Psoas muscle (tissue), 8 donors: ENCODE measurements around the gene RNF167. TPM values are rescaled to one million over a fixed set of nuclear protein-coding genes. Genes with fewer than 3 reads are reported as not detected.

Source experiments
- ATAC-seq, 4 donors: fragments of 200-7000 bp; cut with Tn5 transposase; one replicate each; pipeline ENCODE4 v1.9.1; 2020; ENCODE audit warnings: moderate library complexity in 3 of 4, mild to moderate bottlenecking in 2 of 4
- DNase-seq, 2 donors: peaks; one replicate each; pipeline ENCODE4 v3.0.0-alpha.2; 2020
- H3K27ac ChIP-seq: fragments of 200-600 bp; one replicate; pipeline ENCODE4 v1.8.0; 2022
- H3K27me3 ChIP-seq, 3 donors: fragments of 200-600 bp in 1 of 3; one replicate each; pipeline versions ENCODE4 v1.6.1 to v1.8.0; 2013 to 2022; ENCODE audit warnings: low read length in 2 of 3, mild to moderate bottlenecking in 2 of 3, moderate library complexity in 1 of 3; ENCODE audit not compliant: insufficient read depth in 3 of 3
- H3K36me3 ChIP-seq, 2 donors: fragments of 200-600 bp in 1 of 2; one replicate each; pipeline versions ENCODE4 v1.6.1 to v1.8.0; 2013 to 2022; ENCODE audit warnings: low read depth in 1 of 2, mild to moderate bottlenecking in 1 of 2, moderate library complexity in 1 of 2; ENCODE audit not compliant: insufficient read depth in 1 of 2
- H3K4me1 ChIP-seq: fragments of 200-600 bp; one replicate; pipeline ENCODE4 v1.8.0; 2022
- H3K4me3 ChIP-seq: fragments of 200-600 bp; one replicate; pipeline ENCODE4 v1.8.0; 2022; ENCODE audit warnings: mild to moderate bottlenecking
- H3K9me3 ChIP-seq: fragments of 200-600 bp; one replicate; pipeline ENCODE4 v1.8.0; 2022
- CTCF ChIP-seq: fragments of 200-600 bp; IDR thresholded peaks from one replicate; pipeline ENCODE4 v1.8.0; 2022; ENCODE audit warnings: antibody characterized with exemption
- WGBS, 3 donors: extraction: QIAGEN DNeasy Blood & Tissue Kit; methylation state at CpG; one replicate each; pipeline versions ENCODE4 v1.1.6 to v1.1.7; 2013; 5-methylcytosine and 5-hydroxymethylcytosine counted together
- intact Hi-C, 2 donors: fragments of 100-400 bp; cut with DNase I; formaldehyde crosslinking; loops; one replicate each; pipeline versions ENCODE4 v1.11.0 to v1.14.2; 2022
- polyA plus RNA-seq, 3 donors: library from polyadenylated mRNA; stranded (reverse); fragments of 200-250 nt; gene quantifications; one replicate each; pipeline ENCODE4 v1.2.3, GENCODE V29; 2013
- total RNA-seq, 4 donors: library from RNA; stranded (reverse); fragmentation: NEBNext Ultra II Directional in 2 of 4; extraction: Animal tissue kit (Norgen Biotek cat#: 25700) in 2 of 4; gene quantifications; one replicate each; pipeline versions ENCODE4 v1.2.1 to v1.2.4, GENCODE V29; 2021 to 2023
- donor health status: healthy with polysubstance abuse.
- donor health status: DM: no; HTN: no; CAD: no; lungs with moderate emphysema.
- donor health status: Bipolar disorder and iron deficiency.
- donor health status: healthy.
- donor health status: DM: yes; HTN: yes; CAD: no.
- donor health status: DM: no; HTN: no; CAD: no.
- donor health status: DM: no; HTN: no; CAD: no.
- donor health status: DM: yes; HTN: yes; CAD: no.

The RNF167 gene
- total and polyA plus RNA-seq, 7 donors, result 85.1 to 151 (median 88.1) TPM

- H3K27ac ChIP-seq, result peak overlapping the region; percentile 96
- no peaks in the 10 kb centered on the region for H3K9me3 ChIP-seq
- peaks cover 36% of the 10 kb centered on the region for H3K4me1 ChIP-seq
- no peak for ATAC-seq
- intact Hi-C loops, result no loop called here
- 19 to 27% (median 20%) methylated on average over 16 of the region's 16 CpGs for WGBS, 3 donors
- TF ChIP-seq CTCF, result no peak
- no peaks in the 10 kb centered on the region for H3K27me3 ChIP-seq
- H3K4me3 ChIP-seq, result peak overlapping the region; percentile 97
- no peak for DNase-seq
- H3K36me3 ChIP-seq, result peaks cover 0 to 51% of the 10 kb centered on the region in 2 donors
Observed at GRCh38 chr17:4946312-4946976, 6.4 kb downstream of the RNF167 start.

GRCh38 chr17:4947010-4947410 lies 6.9 kb downstream of the RNF167 start:
- H3K4me1 ChIP-seq, result peaks cover 33% of the 10 kb centered on the region
- TF ChIP-seq CTCF, result no peak
- peak in 1 of 2 donors; percentile 46 for DNase-seq
- 15 to 27% (median 18%) methylated on average over 7 of the region's 7 CpGs for WGBS, 3 donors
- H3K27me3 ChIP-seq, result no peaks in the 10 kb centered on the region
- H3K27ac ChIP-seq, result peak overlapping the region; percentile 96
- no peaks in the 10 kb centered on the region for H3K9me3 ChIP-seq
- H3K36me3 ChIP-seq, result peaks cover 0 to 49% of the 10 kb centered on the region in 2 donors
- ATAC-seq, result no peak
- intact Hi-C loops, result no loop called here
- H3K4me3 ChIP-seq, result peak overlapping the region; percentile 97

- peak; percentile 72 to 78 for DNase-seq
- WGBS, 3 donors, result 1 to 3% (median 1%) methylated on average over 27 to 56 of the region's 56 CpGs
- ATAC-seq, result peak; percentile 8 to 33 (median 30)
- Histone ChIP-seq H3K4me1 (peaks cover 33% of the 10 kb centered on the region), H3K27ac (peak overlapping the region; percentile 96), H3K9me3 (no peaks in the 10 kb centered on the region), H3K4me3 (peak overlapping the region; percentile 97), H3K36me3 (peaks cover 0 to 43% of the 10 kb centered on the region in 2 donors), H3K27me3 (no peaks in the 10 kb centered on the region)
- intact Hi-C loops, result loop anchor here in 1 of 2 donors (1.0 kb wide), 1 partner anchor 20 kb away; the partner anchor contains the start of gene SPAG7
- TF ChIP-seq CTCF, result no peak
Observed at GRCh38 chr17:4947411-4948165, 7.5 kb downstream of the RNF167 start.

- peak within 1 kb of the TSS; percentile 96 for H3K27ac ChIP-seq
- no peak for TF ChIP-seq CTCF
- peak within 1 kb of the TSS; percentile 97 for H3K4me3 ChIP-seq
- peak; percentile 91 to 95 for DNase-seq
- WGBS, 3 donors, result 0% methylated on average over 33 to 58 of the region's 59 CpGs
- peak; percentile 64 to 67 (median 66) for ATAC-seq
- H3K27me3 ChIP-seq, result no peaks in the 10 kb centered on the region
- intact Hi-C loops, result loop anchor here in 1 of 2 donors (1.0 kb wide), 1 partner anchor 19 kb away; the partner anchor contains the start of gene SPAG7
- H3K4me1 ChIP-seq, result peaks cover 35% of the 10 kb centered on the region
- H3K9me3 ChIP-seq, result no peaks in the 10 kb centered on the region
- peaks cover 0 to 36% of the 10 kb centered on the region in 2 donors for H3K36me3 ChIP-seq
Observed at GRCh38 chr17:4948166-4948930, 8.3 kb downstream of the RNF167 start, which contains the start of gene PFN1. Gene PFN1, minus strand, starts transcription at chr17:4948530. Its CDS starts 136 bp downstream, at chr17:4948394.
